Uterus (tissue), 4 donors: ENCODE data around the gene ACIN1. TPM values are rescaled to one million over a fixed set of nuclear protein-coding genes. Genes with fewer than 3 reads are reported as not detected.
"Not testable (repeated sequence)": the region's sequence is repeated elsewhere in the genome, so short reads cannot be mapped to it uniquely, and the experiment has no call there.

Source experiments
- DNase-seq, 2 donors: peaks; one replicate each; pipeline ENCODE4 v3.0.0-alpha.2; 2019 to 2020
- H3K27ac ChIP-seq, 2 donors: fragments of 200-600 bp; sonication (generic); 1 replicate in 1 of 2; 2 replicates in 1 of 2; pipeline ENCODE4 v1.5.1; 2016 to 2018
- H3K27me3 ChIP-seq, 2 donors: fragments of 200-600 bp; sonication (generic); one replicate each; pipeline ENCODE4 v1.5.1; 2018 to 2019; ENCODE audit warnings: control low read depth in 1 of 2
- H3K36me3 ChIP-seq, 2 donors: fragments of 200-600 bp; sonication (generic); one replicate each; pipeline ENCODE4 v1.5.1; 2019; ENCODE audit warnings: control low read depth in 1 of 2
- H3K4me1 ChIP-seq, 2 donors: fragments of 200-600 bp; sonication (generic); one replicate each; pipeline ENCODE4 v1.5.1; 2018 to 2019; ENCODE audit warnings: control low read depth in 1 of 2
- H3K4me3 ChIP-seq, 2 donors: fragments of 200-600 bp; sonication (generic); 1 replicate in 1 of 2; 2 replicates in 1 of 2; pipeline ENCODE4 v1.5.1; 2018 to 2019; ENCODE audit warnings: mild to moderate bottlenecking in 1 of 2
- H3K9me3 ChIP-seq, 2 donors: fragments of 200-600 bp; sonication (generic); one replicate each; pipeline ENCODE4 v1.5.1; 2019; ENCODE audit warnings: control low read depth in 1 of 2
- CTCF ChIP-seq, 4 experiments: fragments of 200-600 bp in 2 of 4; fragments of 450-650 bp in 2 of 4; sonication (generic) in 2 of 4; IDR thresholded peaks; one replicate each; pipeline ENCODE4 v1.5.1; 2016 to 2019; ENCODE audit warnings: antibody characterized with exemption in 4 of 4, mild to moderate bottlenecking in 2 of 4, moderate library complexity in 1 of 4
- POLR2A ChIP-seq, 2 donors: fragments of 450-650 bp; IDR thresholded peaks; one replicate each; pipeline ENCODE4 v1.6.1; 2016; ENCODE audit warnings: antibody characterized with exemption in 2 of 2, mild to moderate bottlenecking in 1 of 2, moderate library complexity in 1 of 2
- intact Hi-C: fragments of 100-400 bp; cut with DNase I; formaldehyde crosslinking; loops from one replicate; pipeline ENCODE4 v1.15.1; 2023; ENCODE audit warnings: low total_unique reads
- total RNA-seq, 4 donors: library from RNA; depleted of rRNA in 3 of 4; stranded (reverse); fragments of >200 nt in 3 of 4; gene quantifications; one replicate each; pipeline versions ENCODE4 v1.1.0 to v1.2.4, GENCODE V29; 2014 to 2023
- donor health status: DM: yes; HTN: yes; CAD: no.

Gene ACIN1
- total RNA-seq, 4 donors from 2014 or later, result 52.3 to 194 (median 77.1) TPM

- H3K27me3 ChIP-seq, result no peaks in the 10 kb centered on the region
- DNase-seq, result no peak
- H3K4me1 ChIP-seq, result no peaks in the 10 kb centered on the region
- no peaks in the 10 kb centered on the region for H3K36me3 ChIP-seq
- intact Hi-C loops, result no loop called here
- no peaks in the 10 kb centered on the region for H3K9me3 ChIP-seq
- H3K27ac ChIP-seq, result no peak overlapping the region
- H3K4me3 ChIP-seq, result no peak overlapping the region
- no peak for TF ChIP-seq CTCF (IDR thresholded peaks at IDR 0.05)
- TF ChIP-seq POLR2A (IDR thresholded peaks at IDR 0.05), result no peak
These were observed 74.5 kb downstream of the ACIN1 start for GRCh38 chr14:23020143-23021128.

GRCh38 chr14:23018107-23018506 lies 76.8 kb downstream of the ACIN1 start:
- Histone ChIP-seq H3K27me3 (no peaks in the 10 kb centered on the region), H3K4me1 (no peaks in the 10 kb centered on the region), H3K4me3 (no peak overlapping the region), H3K9me3 (no peaks in the 10 kb centered on the region), H3K27ac (no peak overlapping the region), H3K36me3 (no peaks in the 10 kb centered on the region)
- TF ChIP-seq CTCF (IDR thresholded peaks at IDR 0.05), result no peak
- TF ChIP-seq POLR2A (IDR thresholded peaks at IDR 0.05), result no peak
- intact Hi-C loops, result no loop called here
- no peak for DNase-seq

GRCh38 chr14:23017091-23017490 lies 77.8 kb downstream of the ACIN1 start:
- Histone ChIP-seq H3K4me1 (no peaks in the 10 kb centered on the region), H3K4me3 (no peak overlapping the region), H3K27me3 (no peaks in the 10 kb centered on the region), H3K27ac (no peak overlapping the region), H3K9me3 (no peaks in the 10 kb centered on the region), H3K36me3 (no peaks in the 10 kb centered on the region)
- no peak for DNase-seq
- TF ChIP-seq CTCF (IDR thresholded peaks at IDR 0.05), result no peak
- TF ChIP-seq POLR2A (IDR thresholded peaks at IDR 0.05), result no peak
- intact Hi-C loops, result no loop called here

GRCh38 chr14:23015618-23016017 lies 79.3 kb downstream of the ACIN1 start:
- Histone ChIP-seq H3K4me1 (no peaks in the 10 kb centered on the region), H3K27ac (no peak overlapping the region), H3K27me3 (no peaks in the 10 kb centered on the region), H3K9me3 (no peaks in the 10 kb centered on the region), H3K4me3 (no peak overlapping the region), H3K36me3 (no peaks in the 10 kb centered on the region)
- intact Hi-C loops, result no loop called here
- no peak for DNase-seq
- no peak for TF ChIP-seq POLR2A (IDR thresholded peaks at IDR 0.05)
- TF ChIP-seq CTCF (IDR thresholded peaks at IDR 0.05), result no peak

GRCh38 chr14:23013749-23014054 lies 81.2 kb downstream of the ACIN1 start:
- H3K27ac ChIP-seq, DNase-seq, H3K4me3 ChIP-seq, H3K27me3 ChIP-seq, H3K9me3 ChIP-seq, H3K4me1 ChIP-seq, H3K36me3 ChIP-seq, intact Hi-C loops: not testable (repeated sequence)
